ENCODE data around the gene PPP3R1.
A peak's percentile ranks its signal among the peaks of the same experiment; 100 is the strongest.

The PPP3R1 gene

DNA sequence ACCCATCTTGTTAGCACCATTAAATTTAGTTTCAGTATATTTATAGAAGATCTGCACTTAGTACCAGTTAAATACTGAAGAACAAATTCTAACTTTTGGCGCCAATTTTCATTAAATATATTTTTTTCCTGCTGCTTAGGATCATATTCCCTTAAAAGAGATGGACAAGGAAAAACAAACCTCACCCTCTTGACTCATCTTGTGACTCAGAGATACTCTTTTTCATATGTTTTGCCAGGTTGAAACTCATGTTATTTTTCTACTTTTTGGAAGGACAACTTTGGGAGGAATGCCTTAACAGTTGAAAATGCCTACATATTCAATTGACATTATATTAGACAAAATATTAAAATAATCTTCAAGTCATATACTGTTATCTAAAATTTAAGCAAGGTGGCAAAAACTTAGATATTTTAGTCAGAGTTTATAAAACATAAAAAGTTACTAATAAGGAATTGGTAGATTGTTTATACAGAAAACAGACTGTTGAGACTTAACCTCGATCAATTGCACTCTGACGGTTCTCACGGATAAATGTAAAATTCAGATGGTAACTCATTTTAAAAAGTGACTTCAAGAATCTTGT is 58.5 kb downstream of the PPP3R1 start:
- ATAC-seq: peak; percentile 38; the same call in 2 of the 3 replicates
- no peak for TF ChIP-seq ARNTL (CRISPR knock-in tag; IDR thresholded peaks at IDR 0.05; ENCODE audit: borderline replicate concordance, low read depth)
- no peak for TF ChIP-seq ZFP30 (CRISPR knock-in tag; IDR thresholded peaks at IDR 0.05)
- no peak for TF ChIP-seq TCF4 (CRISPR knock-in tag; IDR thresholded peaks at IDR 0.05; ENCODE audit: borderline replicate concordance)
- no peak for TF ChIP-seq ESRRG (CRISPR knock-in tag; IDR thresholded peaks at IDR 0.05)
- TF ChIP-seq, protein P1, sequence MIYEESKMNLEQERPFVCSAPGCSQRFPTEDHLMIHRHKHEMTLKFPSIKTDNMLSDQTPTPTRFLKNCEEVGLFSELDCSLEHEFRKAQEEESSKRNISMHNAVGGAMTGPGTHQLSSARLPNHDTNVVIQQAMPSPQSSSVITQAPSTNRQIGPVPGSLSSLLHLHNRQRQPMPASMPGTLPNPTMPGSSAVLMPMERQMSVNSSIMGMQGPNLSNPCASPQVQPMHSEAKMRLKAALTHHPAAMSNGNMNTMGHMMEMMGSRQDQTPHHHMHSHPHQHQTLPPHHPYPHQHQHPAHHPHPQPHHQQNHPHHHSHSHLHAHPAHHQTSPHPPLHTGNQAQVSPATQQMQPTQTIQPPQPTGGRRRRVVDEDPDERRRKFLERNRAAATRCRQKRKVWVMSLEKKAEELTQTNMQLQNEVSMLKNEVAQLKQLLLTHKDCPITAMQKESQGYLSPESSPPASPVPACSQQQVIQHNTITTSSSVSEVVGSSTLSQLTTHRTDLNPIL (CRISPR knock-in tag; IDR thresholded peaks at IDR 0.05; ENCODE audit: low read depth): no peak
- no peak for TF ChIP-seq SNAI2 (CRISPR knock-in tag; IDR thresholded peaks at IDR 0.05)
- TF ChIP-seq ZNF8 (CRISPR knock-in tag; IDR thresholded peaks at IDR 0.05): no peak
- no peak for TF ChIP-seq CSDC2 (CRISPR knock-in tag; IDR thresholded peaks at IDR 0.05)
- no peak for TF ChIP-seq ZC3H10 (CRISPR knock-in tag; IDR thresholded peaks at IDR 0.05)
- TF ChIP-seq GLIS3 (CRISPR knock-in tag; IDR thresholded peaks at IDR 0.05): no peak
- no peak for TF ChIP-seq ISL1 (CRISPR knock-in tag; IDR thresholded peaks at IDR 0.05)
- TF ChIP-seq, protein P2, sequence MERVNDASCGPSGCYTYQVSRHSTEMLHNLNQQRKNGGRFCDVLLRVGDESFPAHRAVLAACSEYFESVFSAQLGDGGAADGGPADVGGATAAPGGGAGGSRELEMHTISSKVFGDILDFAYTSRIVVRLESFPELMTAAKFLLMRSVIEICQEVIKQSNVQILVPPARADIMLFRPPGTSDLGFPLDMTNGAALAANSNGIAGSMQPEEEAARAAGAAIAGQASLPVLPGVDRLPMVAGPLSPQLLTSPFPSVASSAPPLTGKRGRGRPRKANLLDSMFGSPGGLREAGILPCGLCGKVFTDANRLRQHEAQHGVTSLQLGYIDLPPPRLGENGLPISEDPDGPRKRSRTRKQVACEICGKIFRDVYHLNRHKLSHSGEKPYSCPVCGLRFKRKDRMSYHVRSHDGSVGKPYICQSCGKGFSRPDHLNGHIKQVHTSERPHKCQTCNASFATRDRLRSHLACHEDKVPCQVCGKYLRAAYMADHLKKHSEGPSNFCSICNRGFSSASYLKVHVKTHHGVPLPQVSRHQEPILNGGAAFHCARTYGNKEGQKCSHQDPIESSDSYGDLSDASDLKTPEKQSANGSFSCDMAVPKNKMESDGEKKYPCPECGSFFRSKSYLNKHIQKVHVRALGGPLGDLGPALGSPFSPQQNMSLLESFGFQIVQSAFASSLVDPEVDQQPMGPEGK (CRISPR knock-in tag; IDR thresholded peaks at IDR 0.05; ENCODE audit: borderline replicate concordance): no peak
- no peak for TF ChIP-seq TOX (CRISPR knock-in tag; IDR thresholded peaks at IDR 0.05; ENCODE audit: borderline replicate concordance)
- no peak for TF ChIP-seq PPARA (CRISPR knock-in tag; IDR thresholded peaks at IDR 0.05; ENCODE audit: borderline replicate concordance)
- TF ChIP-seq ZFP3 (CRISPR knock-in tag; IDR thresholded peaks at IDR 0.05): no peak
- TF ChIP-seq, protein P3, sequence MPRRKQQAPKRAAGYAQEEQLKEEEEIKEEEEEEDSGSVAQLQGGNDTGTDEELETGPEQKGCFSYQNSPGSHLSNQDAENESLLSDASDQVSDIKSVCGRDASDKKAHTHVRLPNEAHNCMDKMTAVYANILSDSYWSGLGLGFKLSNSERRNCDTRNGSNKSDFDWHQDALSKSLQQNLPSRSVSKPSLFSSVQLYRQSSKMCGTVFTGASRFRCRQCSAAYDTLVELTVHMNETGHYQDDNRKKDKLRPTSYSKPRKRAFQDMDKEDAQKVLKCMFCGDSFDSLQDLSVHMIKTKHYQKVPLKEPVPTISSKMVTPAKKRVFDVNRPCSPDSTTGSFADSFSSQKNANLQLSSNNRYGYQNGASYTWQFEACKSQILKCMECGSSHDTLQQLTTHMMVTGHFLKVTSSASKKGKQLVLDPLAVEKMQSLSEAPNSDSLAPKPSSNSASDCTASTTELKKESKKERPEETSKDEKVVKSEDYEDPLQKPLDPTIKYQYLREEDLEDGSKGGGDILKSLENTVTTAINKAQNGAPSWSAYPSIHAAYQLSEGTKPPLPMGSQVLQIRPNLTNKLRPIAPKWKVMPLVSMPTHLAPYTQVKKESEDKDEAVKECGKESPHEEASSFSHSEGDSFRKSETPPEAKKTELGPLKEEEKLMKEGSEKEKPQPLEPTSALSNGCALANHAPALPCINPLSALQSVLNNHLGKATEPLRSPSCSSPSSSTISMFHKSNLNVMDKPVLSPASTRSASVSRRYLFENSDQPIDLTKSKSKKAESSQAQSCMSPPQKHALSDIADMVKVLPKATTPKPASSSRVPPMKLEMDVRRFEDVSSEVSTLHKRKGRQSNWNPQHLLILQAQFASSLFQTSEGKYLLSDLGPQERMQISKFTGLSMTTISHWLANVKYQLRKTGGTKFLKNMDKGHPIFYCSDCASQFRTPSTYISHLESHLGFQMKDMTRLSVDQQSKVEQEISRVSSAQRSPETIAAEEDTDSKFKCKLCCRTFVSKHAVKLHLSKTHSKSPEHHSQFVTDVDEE (CRISPR knock-in tag; IDR thresholded peaks at IDR 0.05): no peak
- no peak for TF ChIP-seq ZNF70 (CRISPR knock-in tag; IDR thresholded peaks at IDR 0.05)
- no peak for TF ChIP-seq OSR1 (CRISPR knock-in tag; IDR thresholded peaks at IDR 0.05)

DNA sequence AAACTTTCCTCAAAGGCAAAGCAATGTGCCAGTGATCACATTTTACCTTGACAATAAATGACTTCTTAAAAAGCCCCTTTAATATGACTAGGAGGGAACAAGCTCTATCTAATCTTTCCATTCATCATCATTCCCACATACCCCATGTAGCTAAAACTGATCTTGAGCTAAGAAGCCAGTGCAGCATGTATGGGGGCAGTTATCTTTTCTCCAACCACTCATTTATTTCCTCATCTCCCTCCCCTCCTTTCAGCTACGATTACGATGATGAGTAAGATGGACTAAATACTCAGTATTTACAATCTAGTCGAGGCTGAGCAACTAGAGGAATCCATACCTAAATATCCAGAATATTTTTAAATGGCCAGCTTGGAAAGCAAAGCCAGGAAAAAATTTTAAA is 59.2 kb downstream of the PPP3R1 start:
- no peak for TF ChIP-seq TOX (CRISPR knock-in tag; IDR thresholded peaks at IDR 0.05; ENCODE audit: borderline replicate concordance)
- no peak for TF ChIP-seq OSR1 (CRISPR knock-in tag; IDR thresholded peaks at IDR 0.05)
- TF ChIP-seq, protein P4, sequence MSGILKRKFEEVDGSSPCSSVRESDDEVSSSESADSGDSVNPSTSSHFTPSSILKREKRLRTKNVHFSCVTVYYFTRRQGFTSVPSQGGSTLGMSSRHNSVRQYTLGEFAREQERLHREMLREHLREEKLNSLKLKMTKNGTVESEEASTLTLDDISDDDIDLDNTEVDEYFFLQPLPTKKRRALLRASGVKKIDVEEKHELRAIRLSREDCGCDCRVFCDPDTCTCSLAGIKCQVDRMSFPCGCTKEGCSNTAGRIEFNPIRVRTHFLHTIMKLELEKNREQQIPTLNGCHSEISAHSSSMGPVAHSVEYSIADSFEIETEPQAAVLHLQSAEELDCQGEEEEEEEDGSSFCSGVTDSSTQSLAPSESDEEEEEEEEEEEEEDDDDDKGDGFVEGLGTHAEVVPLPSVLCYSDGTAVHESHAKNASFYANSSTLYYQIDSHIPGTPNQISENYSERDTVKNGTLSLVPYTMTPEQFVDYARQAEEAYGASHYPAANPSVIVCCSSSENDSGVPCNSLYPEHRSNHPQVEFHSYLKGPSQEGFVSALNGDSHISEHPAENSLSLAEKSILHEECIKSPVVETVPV (CRISPR knock-in tag; IDR thresholded peaks at IDR 0.05): no peak
- no peak for TF ChIP-seq BACH2 (CRISPR knock-in tag; IDR thresholded peaks at IDR 0.05; ENCODE audit: borderline replicate concordance)
- TF ChIP-seq, protein P5, sequence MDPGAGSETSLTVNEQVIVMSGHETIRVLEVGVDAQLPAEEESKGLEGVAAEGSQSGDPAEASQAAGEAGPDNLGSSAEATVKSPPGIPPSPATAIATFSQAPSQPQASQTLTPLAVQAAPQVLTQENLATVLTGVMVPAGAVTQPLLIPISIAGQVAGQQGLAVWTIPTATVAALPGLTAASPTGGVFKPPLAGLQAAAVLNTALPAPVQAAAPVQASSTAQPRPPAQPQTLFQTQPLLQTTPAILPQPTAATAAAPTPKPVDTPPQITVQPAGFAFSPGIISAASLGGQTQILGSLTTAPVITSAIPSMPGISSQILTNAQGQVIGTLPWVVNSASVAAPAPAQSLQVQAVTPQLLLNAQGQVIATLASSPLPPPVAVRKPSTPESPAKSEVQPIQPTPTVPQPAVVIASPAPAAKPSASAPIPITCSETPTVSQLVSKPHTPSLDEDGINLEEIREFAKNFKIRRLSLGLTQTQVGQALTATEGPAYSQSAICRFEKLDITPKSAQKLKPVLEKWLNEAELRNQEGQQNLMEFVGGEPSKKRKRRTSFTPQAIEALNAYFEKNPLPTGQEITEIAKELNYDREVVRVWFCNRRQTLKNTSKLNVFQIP (CRISPR knock-in tag; IDR thresholded peaks at IDR 0.05; ENCODE audit: borderline replicate concordance, low read depth): no peak
- TF ChIP-seq, protein P1 (CRISPR knock-in tag; IDR thresholded peaks at IDR 0.05; ENCODE audit: low read depth): no peak
- no peak for TF ChIP-seq ZC3H10 (CRISPR knock-in tag; IDR thresholded peaks at IDR 0.05)
- no peak for TF ChIP-seq ISL1 (CRISPR knock-in tag; IDR thresholded peaks at IDR 0.05)
- ATAC-seq: no peak

Data from SK-N-SH treated with all-trans-retinoic acid at 6 μM for 48 hours (cell line).